Heart left ventricle (tissue), 16 donors: ENCODE results near the gene MRPL58. TPM values are rescaled to one million over a fixed set of nuclear protein-coding genes. Genes with fewer than 3 reads are reported as not detected.
A peak's percentile ranks its signal among the peaks of the same experiment; 100 is the strongest.

Source experiments
- ATAC-seq, 4 donors: fragments of 200-7000 bp; cut with Tn5 transposase; one replicate each; pipeline ENCODE4 v1.9.1; 2020 to 2022; ENCODE audit warnings: moderate library complexity in 4 of 4, mild to moderate bottlenecking in 3 of 4, moderate number of reproducible peaks in 1 of 4
- DNase-seq, 5 donors: peaks; one replicate each; pipeline ENCODE4 v3.0.0-alpha.2; 2020
- H3K27ac ChIP-seq, 12 donors: fragments of 200-600 bp; sonication (generic) in 4 of 12; one replicate each; pipeline versions ENCODE4 v1.5.0 to v1.8.0; 2016 to 2022; ENCODE audit warnings: mild to moderate bottlenecking in 2 of 12
- H3K27me3 ChIP-seq, 9 donors: fragments of 200-600 bp; sonication (generic) in 2 of 9; one replicate each; pipeline versions ENCODE4 v1.5.1 to v1.8.0; 2016 to 2022; ENCODE audit warnings: mild to moderate bottlenecking in 3 of 9
- H3K36me3 ChIP-seq, 9 donors: fragments of 200-600 bp; sonication (generic) in 2 of 9; one replicate each; pipeline versions ENCODE4 v1.5.0 to v1.8.0; 2018 to 2022; ENCODE audit warnings: mild to moderate bottlenecking in 2 of 9
- H3K4me1 ChIP-seq, 12 donors: fragments of 200-600 bp; sonication (generic) in 4 of 12; one replicate each; pipeline versions ENCODE4 v1.5.0 to v1.8.0; 2016 to 2022; ENCODE audit warnings: mild to moderate bottlenecking in 3 of 12
- H3K4me3 ChIP-seq, 12 donors: fragments of 200-600 bp; sonication (generic) in 4 of 12; one replicate each; pipeline versions ENCODE4 v1.5.0 to v1.8.0; 2017 to 2022; ENCODE audit warnings: mild to moderate bottlenecking in 9 of 12, moderate library complexity in 4 of 12
- H3K9me3 ChIP-seq, 12 donors: fragments of 200-600 bp; sonication (generic) in 4 of 12; one replicate each; pipeline versions ENCODE4 v1.5.0 to v1.8.0; 2016 to 2022; ENCODE audit warnings: mild to moderate bottlenecking in 1 of 12
- CTCF ChIP-seq, 12 donors: fragments of 200-600 bp; sonication (generic) in 4 of 12; IDR thresholded peaks; one replicate each; pipeline versions ENCODE4 v1.5.0 to v1.8.0; 2018 to 2022; ENCODE audit warnings: antibody characterized with exemption in 12 of 12, mild to moderate bottlenecking in 5 of 12
- POLR2A ChIP-seq, 2 donors: fragments of 450-650 bp; IDR thresholded peaks; one replicate each; pipeline ENCODE4 v1.6.1; 2017; ENCODE audit warnings: antibody characterized with exemption in 2 of 2, mild to moderate bottlenecking in 2 of 2, moderate library complexity in 2 of 2
- WGBS, 4 donors: extraction: QIAGEN DNeasy Blood & Tissue Kit in 2 of 4; methylation state at CpG; one replicate each; pipeline versions ENCODE4 v1.1.5 to v1.1.7; 2013 to 2018; 5-methylcytosine and 5-hydroxymethylcytosine counted together
- intact Hi-C, 10 donors: fragments of 100-400 bp; cut with DNase I; formaldehyde crosslinking; loops; one replicate each; pipeline versions ENCODE4 v1.11.1 to v1.14.2; 2022
- polyA plus RNA-seq, 2 donors: library from polyadenylated mRNA; stranded (reverse); fragments of 200-250 nt; gene quantifications; one replicate each; pipeline ENCODE4 v1.2.3, GENCODE V29; 2013
- total RNA-seq, 9 donors: library from RNA; depleted of rRNA in 2 of 9; stranded (reverse); fragments of >200 nt in 2 of 9; fragmentation: NEBNext Ultra II Directional in 3 of 9; extraction: Animal tissue kit (Norgen Biotek cat#: 25700) in 3 of 9; gene quantifications; one replicate each; pipeline versions ENCODE4 v1.1.0 to v1.2.4, GENCODE V29; 2016 to 2023
- donor health status: ischemic (EF 13 %, LVEDD 7.1; RV severe dilation, severe dysfunction).
- donor health status: healthy with polysubstance abuse.
- donor health status: DM: no; HTN: yes; CAD: no.
- donor health status: DM: no; HTN: no; CAD: no.
- donor health status: ischemic (EF 25% LVEDD 6.9; RV normal size, moderate dysfunction).
- donor health status: ischemic (EF 25% LVEDD 5.7; RV mildly dilated, moderate dysfunction).
- donor health status: healthy.
- donor health status: DM: yes; HTN: yes; CAD: no.
- donor health status: ischemic (EF 35%, LVEDD 5.7; RV mildly dilated, moderate dysfunction).
- donor health status: nonischemic (EF 11% LVEDD 7.7; RV severe dilation, severe dysfunction).
- donor health status: DM: yes; HTN: yes; CAD: no.
- donor health status: PGD.
- donor health status: ischemic (EF 29% LVEDD 5.4; RV normal size, mild dysfunction).
- donor health status: nonischemic (EF 23%, LVEDD 6.1; RV moderate dilation, normal function).

The MRPL58 gene
- total and polyA plus RNA-seq, 11 donors = 41.0 to 93.8 (median 60.9) TPM

DNA sequence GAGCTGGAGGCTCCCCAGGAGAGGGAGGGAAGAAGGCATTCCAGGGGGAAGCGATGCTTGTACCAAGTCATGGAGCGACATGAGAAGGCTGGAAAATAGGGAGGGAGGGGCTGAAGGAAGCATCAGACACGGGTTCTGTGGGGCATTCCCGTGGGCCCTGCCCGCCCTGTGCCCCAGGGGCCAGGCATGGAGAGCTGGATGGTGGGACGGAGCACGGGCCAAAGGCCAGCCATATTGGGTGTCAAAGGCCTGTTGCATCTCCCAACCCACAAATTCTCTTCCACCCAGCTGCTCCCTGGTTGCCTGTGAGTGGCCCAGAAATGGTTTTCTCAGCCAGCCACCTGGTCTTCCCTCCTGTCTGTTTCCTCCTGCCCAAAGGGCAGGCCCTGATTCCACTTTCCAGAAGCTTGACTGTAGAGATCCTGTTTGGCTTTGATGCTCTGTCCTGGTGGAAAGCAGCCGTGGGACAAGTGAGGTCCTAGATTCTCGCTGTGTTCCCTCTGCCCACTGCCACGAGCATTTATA lies 21.8 kb upstream of the MRPL58 start:
- no peak for DNase-seq
- no peaks in the 10 kb centered on the region for H3K27me3 ChIP-seq
- H3K4me1 ChIP-seq = peaks cover 3 to 50% (median 29%) of the 10 kb centered on the region in 12 donors
- ATAC-seq = no peak
- no peak overlapping the region for H3K4me3 ChIP-seq
- peaks cover 0 to 21% (median 0%) of the 10 kb centered on the region in 9 donors for H3K36me3 ChIP-seq
- TF ChIP-seq POLR2A (IDR thresholded peaks at IDR 0.05) (no peak), CTCF (IDR thresholded peaks at IDR 0.05) (no peak)
- H3K9me3 ChIP-seq = no peaks in the 10 kb centered on the region
- H3K27ac ChIP-seq = peak overlapping the region in 10 of 12 donors; percentile 11 to 98 (median 89)
- intact Hi-C loops = no loop called here
- 81 to 94% (median 91%) methylated on average over 8 to 10 of the region's 10 CpGs for WGBS, 4 donors

DNA sequence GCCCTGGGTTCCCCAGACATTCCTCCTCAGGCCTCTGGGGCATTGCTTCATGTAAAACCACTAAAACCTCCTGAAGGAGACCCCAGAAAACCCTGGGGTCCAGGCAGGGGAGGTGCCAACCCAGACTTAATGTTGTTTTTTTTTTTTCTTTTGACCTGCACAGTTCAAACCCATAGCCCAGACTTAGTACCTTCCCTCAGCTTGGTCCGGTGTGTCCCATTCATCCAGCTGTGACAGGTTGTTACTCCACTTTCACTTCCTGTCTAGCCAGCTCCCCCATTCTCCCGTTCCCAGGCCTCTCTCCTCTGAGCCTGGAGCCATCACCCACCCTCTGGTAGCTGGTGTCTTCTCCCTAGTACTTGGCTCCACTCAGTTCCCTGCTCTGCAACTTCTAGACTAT lies 20.2 kb upstream of the MRPL58 start:
- Histone ChIP-seq H3K36me3 (peaks cover 0 to 21% (median 0%) of the 10 kb centered on the region in 9 donors), H3K27me3 (no peaks in the 10 kb centered on the region), H3K9me3 (no peaks in the 10 kb centered on the region), H3K27ac (peak overlapping the region in 11 of 12 donors; percentile 53 to 83 (median 72)), H3K4me3 (no peak overlapping the region), H3K4me1 (peaks cover 0 to 46% (median 23%) of the 10 kb centered on the region in 12 donors)
- intact Hi-C loops = loop anchor here in 1 of 10 donors (2.0 kb wide), 1 partner anchor 19 kb away; no protein-coding TSS in a partner anchor
- TF ChIP-seq CTCF (IDR thresholded peaks at IDR 0.05) = no peak
- TF ChIP-seq POLR2A (IDR thresholded peaks at IDR 0.05) = no peak
- WGBS, 4 donors = 45 to 77% (median 57%) methylated on average over 2 of the region's 2 CpGs
- ATAC-seq (no peak), DNase-seq (no peak)

GRCh38 chr17:74994440-74994839 lies 18.0 kb upstream of the MRPL58 start:
- DNase-seq (no peak), ATAC-seq (no peak)
- peaks cover 0 to 24% (median 2%) of the 10 kb centered on the region in 9 donors for H3K36me3 ChIP-seq
- H3K4me3 ChIP-seq = no peak overlapping the region
- H3K27ac ChIP-seq = no peak overlapping the region
- WGBS, 4 donors = 87 to 89% (median 88%) methylated on average over 7 of the region's 7 CpGs
- H3K4me1 ChIP-seq = peaks cover 2 to 47% (median 23%) of the 10 kb centered on the region in 12 donors
- intact Hi-C loops = no loop called here
- no peaks in the 10 kb centered on the region for H3K27me3 ChIP-seq
- TF ChIP-seq CTCF (IDR thresholded peaks at IDR 0.05) = no peak
- TF ChIP-seq POLR2A (IDR thresholded peaks at IDR 0.05) = no peak
- H3K9me3 ChIP-seq = no peaks in the 10 kb centered on the region

- Histone ChIP-seq H3K4me1 (peaks cover 0 to 41% (median 11%) of the 10 kb centered on the region in 12 donors), H3K27me3 (no peaks in the 10 kb centered on the region), H3K4me3 (no peak overlapping the region), H3K27ac (no peak overlapping the region), H3K9me3 (no peaks in the 10 kb centered on the region), H3K36me3 (peaks cover 0 to 38% (median 13%) of the 10 kb centered on the region in 9 donors)
- no peak for TF ChIP-seq CTCF (IDR thresholded peaks at IDR 0.05)
- no peak for TF ChIP-seq POLR2A (IDR thresholded peaks at IDR 0.05)
- intact Hi-C loops = no loop called here
- DNase-seq (no peak), ATAC-seq (no peak)
- WGBS, 4 donors = 82 to 89% (median 87%) methylated on average over 5 of the region's 5 CpGs
Observed at GRCh38 chr17:74995847-74996246, 16.6 kb upstream of the MRPL58 start.
